Measurements from ENCODE around the gene R3HCC1L. TPM values are rescaled to one million over a fixed set of nuclear protein-coding genes. Genes with fewer than 3 reads are reported as not detected.
"Not testable (repeated sequence)": the region's sequence is repeated elsewhere in the genome, so short reads cannot be mapped to it uniquely, and the experiment has no call there.

The R3HCC1L gene
- total and polyA plus RNA-seq, 11 donors, result 4.0 to 8.6 (median 5.2) TPM

- Histone ChIP-seq H3K4me3 (peak overlapping the region; percentile 65 to 100 (median 96)), H3K36me3 (no peaks in the 10 kb centered on the region), H3K4me1 (peaks cover 0 to 58% (median 16%) of the 10 kb centered on the region in 12 donors), H3K27me3 (no peaks in the 10 kb centered on the region), H3K9me3 (peaks cover 0 to 11% (median 0%) of the 10 kb centered on the region in 12 donors), H3K27ac (peak overlapping the region; percentile 78 to 99 (median 92))
- DNase-seq (no peak), ATAC-seq (no peak)
- intact Hi-C loops (cut with DNase I), result no loop called here
- WGBS, 4 donors, result 20 to 25% (median 22%) methylated on average over 13 of the region's 13 CpGs
- no peak for TF ChIP-seq CTCF (IDR thresholded peaks at IDR 0.05)
- no peak for TF ChIP-seq POLR2A (IDR thresholded peaks at IDR 0.05)
Observed at GRCh38 chr10:98135222-98135899, 904 bp downstream of the R3HCC1L start.

GRCh38 chr10:98136775-98137174, 2.3 kb downstream of the R3HCC1L start:
- H3K27ac ChIP-seq; intact Hi-C loops (cut with DNase I); ATAC-seq; H3K27me3 ChIP-seq; H3K36me3 ChIP-seq; DNase-seq; H3K4me3 ChIP-seq: not testable (repeated sequence)
- 96 to 98% (median 97%) methylated on average over 16 of the region's 16 CpGs for WGBS, 4 donors
- Histone ChIP-seq H3K9me3 (peaks cover 0 to 11% (median 0%) of the 10 kb centered on the region in 12 donors), H3K4me1 (peaks cover 0 to 69% (median 19%) of the 10 kb centered on the region in 12 donors)

- H3K4me3 ChIP-seq, result no peak overlapping the region
- no peak for DNase-seq
- peaks cover 0 to 79% (median 28%) of the 10 kb centered on the region in 12 donors for H3K4me1 ChIP-seq
- TF ChIP-seq CTCF (IDR thresholded peaks at IDR 0.05) (no peak), POLR2A (IDR thresholded peaks at IDR 0.05) (no peak)
- H3K27ac ChIP-seq, result no peak overlapping the region
- peaks cover 0 to 3% (median 0%) of the 10 kb centered on the region in 12 donors for H3K9me3 ChIP-seq
- no peaks in the 10 kb centered on the region for H3K27me3 ChIP-seq
- ATAC-seq, result no peak
- H3K36me3 ChIP-seq, result no peaks in the 10 kb centered on the region
- intact Hi-C loops (cut with DNase I), result no loop called here
Observed at GRCh38 chr10:98138031-98138430, 3.6 kb downstream of the R3HCC1L start.

- ATAC-seq (no peak), DNase-seq (no peak)
- intact Hi-C loops (cut with DNase I), result no loop called here
- Histone ChIP-seq H3K27ac (no peak overlapping the region), H3K9me3 (no peaks in the 10 kb centered on the region), H3K27me3 (no peaks in the 10 kb centered on the region), H3K4me1 (peaks cover 0 to 69% (median 31%) of the 10 kb centered on the region in 12 donors), H3K4me3 (no peak overlapping the region), H3K36me3 (no peaks in the 10 kb centered on the region)
- WGBS, 4 donors, result 82 to 91% (median 88%) methylated on average over 3 of the region's 3 CpGs
- TF ChIP-seq CTCF (IDR thresholded peaks at IDR 0.05) (no peak), POLR2A (IDR thresholded peaks at IDR 0.05) (no peak)
Observed at GRCh38 chr10:98139431-98139830, 5.0 kb downstream of the R3HCC1L start.
